ENCODE data around the gene RPS15. TPM values are rescaled to one million over a fixed set of nuclear protein-coding genes. Genes with fewer than 3 reads are reported as not detected.

RPS15 gene
- total RNA-seq, 1 experiment from 2014 or later = 1,862 TPM

DNA sequence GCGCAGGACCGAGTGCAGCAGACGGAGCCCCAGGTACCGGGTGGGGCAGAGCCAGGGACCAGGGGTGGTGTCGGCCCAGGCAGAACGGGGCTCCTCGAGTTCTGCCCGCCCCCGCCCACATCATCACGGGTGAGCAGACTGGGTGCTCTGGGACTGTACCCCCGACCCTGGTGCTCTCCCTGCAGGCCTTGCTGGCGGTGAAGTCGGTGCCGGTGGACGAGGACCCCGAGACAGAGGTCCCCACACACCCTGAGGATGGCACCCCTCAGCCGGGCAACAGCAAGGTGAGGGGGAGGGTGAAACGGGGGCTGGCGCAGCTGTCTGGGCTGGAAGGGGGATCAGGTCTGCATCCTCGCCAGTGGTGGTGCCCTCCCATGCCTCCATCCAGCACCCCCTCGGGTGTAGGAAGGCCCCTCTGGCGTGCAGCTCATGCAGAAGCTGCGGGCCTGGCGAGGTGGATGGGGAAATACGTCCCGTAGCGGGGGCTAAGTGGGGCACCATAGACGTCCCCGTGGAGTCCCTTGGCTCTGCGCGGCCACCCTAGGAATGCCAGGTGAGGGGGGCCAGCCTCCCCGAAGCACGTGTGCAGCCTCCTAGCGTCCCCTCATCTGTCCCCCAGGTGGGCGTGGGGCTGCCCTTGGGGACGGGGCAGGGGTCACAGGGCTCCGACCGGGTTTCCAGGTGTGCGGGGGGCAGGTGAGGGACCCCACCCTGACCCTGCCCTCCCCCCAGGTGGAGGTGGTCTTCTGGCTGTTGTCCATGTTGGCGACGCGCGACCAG is 18.1 kb downstream of the RPS15 start:
- Histone ChIP-seq H3K27me3 (ENCODE audit: insufficient read depth, low read length) (no peaks in the 10 kb centered on the region), H4K20me1 (ENCODE audit: insufficient read depth) (no peaks in the 10 kb centered on the region), H3K27ac (ENCODE audit: low read depth, low read length) (peak overlapping the region; percentile 52; the same call in 1 of the 2 replicates), H3K4me3 (replicated peaks in 1 of 2; ENCODE audit: low read depth in 1 of 2, low read length in 2 of 2) (no peak overlapping the region), H3K9me3 (ENCODE audit: control insufficient read depth in 1 of 2, insufficient read depth in 1 of 2, low read depth in 1 of 2, low read length in 2 of 2) (no peaks in the 10 kb centered on the region), H3K9ac (ENCODE audit: low read length) (peak overlapping the region; percentile 21; the same call in 1 of the 2 replicates), H2AFZ (ENCODE audit: low read depth, low read length, poor library complexity, severe bottlenecking) (no peak overlapping the region), H3K9me2 (ENCODE audit: insufficient read depth) (no peaks in the 10 kb centered on the region), H3K79me2 (ENCODE audit: insufficient read depth, low read length) (no peaks in the 10 kb centered on the region), H3K4me2 (ENCODE audit: low read length) (peak overlapping the region; percentile 64), H3K4me1 (ENCODE audit: control insufficient read depth in 1 of 2, insufficient read depth in 2 of 2, low read length in 2 of 2) (peaks cover 23 to 47% of the 10 kb centered on the region in 2 experiments), H3K36me3 (ENCODE audit: control insufficient read depth in 1 of 2, insufficient read depth in 2 of 2, low read length in 2 of 2) (peaks cover 0 to 3% of the 10 kb centered on the region in 2 experiments; a peak in 1 of 4 replicates)
- ChIA-PET POLR2A (interaction anchor here (0.6 to 3.3 kb wide), 11 partner anchors 9 to 567 kb away, joined by 3 to 28 read pairs (median 6); partner anchors contain the start of genes CIRBP and REEP6), RAD21 (ENCODE audit: low non-redundant PET in 1 of 2, low total read pairs in 2 of 2, uncharacterized antibody in 2 of 2, unreplicated experiment in 2 of 2) (interaction anchor here in 1 of 2 experiments (1.1 kb wide), 1 partner anchor 11 kb away, joined by 4 read pairs; no protein-coding TSS in a partner anchor), CTCF (interaction anchor here (1.0 to 4.0 kb wide), 8 partner anchors 10 to 370 kb away, joined by 3 to 49 read pairs (median 4); partner anchors contain the start of gene CIRBP)
- intact Hi-C loops (cut with micrococcal nuclease) = no loop called here
- DNase-seq (ENCODE audit: low read depth, low spot score) (no peak), ATAC-seq (no peak)
- TF ChIP-seq, protein P1, sequence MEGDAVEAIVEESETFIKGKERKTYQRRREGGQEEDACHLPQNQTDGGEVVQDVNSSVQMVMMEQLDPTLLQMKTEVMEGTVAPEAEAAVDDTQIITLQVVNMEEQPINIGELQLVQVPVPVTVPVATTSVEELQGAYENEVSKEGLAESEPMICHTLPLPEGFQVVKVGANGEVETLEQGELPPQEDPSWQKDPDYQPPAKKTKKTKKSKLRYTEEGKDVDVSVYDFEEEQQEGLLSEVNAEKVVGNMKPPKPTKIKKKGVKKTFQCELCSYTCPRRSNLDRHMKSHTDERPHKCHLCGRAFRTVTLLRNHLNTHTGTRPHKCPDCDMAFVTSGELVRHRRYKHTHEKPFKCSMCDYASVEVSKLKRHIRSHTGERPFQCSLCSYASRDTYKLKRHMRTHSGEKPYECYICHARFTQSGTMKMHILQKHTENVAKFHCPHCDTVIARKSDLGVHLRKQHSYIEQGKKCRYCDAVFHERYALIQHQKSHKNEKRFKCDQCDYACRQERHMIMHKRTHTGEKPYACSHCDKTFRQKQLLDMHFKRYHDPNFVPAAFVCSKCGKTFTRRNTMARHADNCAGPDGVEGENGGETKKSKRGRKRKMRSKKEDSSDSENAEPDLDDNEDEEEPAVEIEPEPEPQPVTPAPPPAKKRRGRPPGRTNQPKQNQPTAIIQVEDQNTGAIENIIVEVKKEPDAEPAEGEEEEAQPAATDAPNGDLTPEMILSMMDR (IDR thresholded peaks at IDR 0.05 in 2 of 3, conservative IDR thresholded peaks at IDR 0.05 in 1 of 3; ENCODE audit: borderline replicate concordance in 1 of 3, insufficient read depth in 1 of 3, low read depth in 2 of 3, low read length in 2 of 3) = no peak
- TF ChIP-seq RAD21 (IDR thresholded peaks at IDR 0.05; ENCODE audit: low read depth) (no peak), EZH2phosphoT487 (IDR thresholded peaks at IDR 0.05; ENCODE audit: borderline replicate concordance) (no peak)
- BruUV-seq (replicated peaks) = no TSS peak
